Ovary (tissue), 3 donors: Measurements from ENCODE around the gene ZNF280D.

Source experiments
- CTCF ChIP-seq, 3 donors: fragments of 450-650 bp in 2 of 3; fragments of 200-600 bp in 1 of 3; IDR thresholded peaks; one replicate each; pipeline versions ENCODE4 v1.5.1 to v1.8.0; 2016 to 2022; ENCODE audit warnings: antibody characterized with exemption in 3 of 3, mild to moderate bottlenecking in 1 of 3
- EP300 ChIP-seq: sonication (generic); formaldehyde crosslinking; IDR thresholded peaks from one replicate; pipeline ENCODE4 v1.6.1; 2017; ENCODE audit warnings: antibody characterized with exemption
- POLR2A ChIP-seq: fragments of 450-650 bp; IDR thresholded peaks from one replicate; pipeline ENCODE4 v1.6.1; 2017; ENCODE audit warnings: antibody characterized with exemption, mild to moderate bottlenecking, moderate library complexity
- donor health status: DM: no; HTN: no; CAD: no.

DNA sequence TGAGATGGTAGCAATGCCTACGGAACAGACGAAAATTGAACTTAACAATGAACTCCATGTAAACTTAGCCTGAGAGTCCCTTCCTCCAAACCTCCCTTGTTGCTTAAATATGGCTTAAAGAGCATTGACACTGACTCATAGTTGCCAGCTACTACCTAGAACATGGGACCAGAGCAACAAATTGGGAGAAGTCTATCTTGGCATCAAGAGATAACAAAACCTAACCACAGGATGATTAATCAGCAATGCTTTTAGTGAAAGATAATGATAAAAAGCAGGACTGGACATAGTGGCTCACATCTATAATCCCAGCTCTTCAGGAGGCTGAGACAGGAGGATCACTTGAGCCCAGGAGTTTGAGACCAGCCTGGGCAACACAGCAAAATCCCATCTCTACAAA is 150.5 kb downstream of the ZNF280D start:
- TF ChIP-seq CTCF (IDR thresholded peaks at IDR 0.05): no peak
- TF ChIP-seq POLR2A: no peak
- no peak for TF ChIP-seq EP300
